H7 (cell line): ENCODE results near the gene CYSLTR2. TPM values are rescaled to one million over a fixed set of nuclear protein-coding genes. Genes with fewer than 3 reads are reported as not detected.
"Not testable (repeated sequence)": the region's sequence is repeated elsewhere in the genome, so short reads cannot be mapped to it uniquely, and the experiment has no call there.

Source experiments
- DNase-seq: peaks from one replicate; pipeline ENCODE4 v3.0.0; 2012
- H3K27me3 ChIP-seq: 2 replicates; pipeline ENCODE4 v1.6.0; 2011; ENCODE audit warnings: mild to moderate bottlenecking, low read length; ENCODE audit not compliant: control insufficient read depth, insufficient read depth
- H3K36me3 ChIP-seq: replicated peaks from 2 replicates; pipeline ENCODE4 v1.5.1; 2011; ENCODE audit warnings: low read length; ENCODE audit not compliant: control insufficient read depth, insufficient read depth
- H3K4me3 ChIP-seq: 2 replicates; pipeline ENCODE4 v1.5.1; 2011; ENCODE audit warnings: low read depth, mild to moderate bottlenecking, control low read depth, low read length, moderate library complexity; ENCODE audit not compliant: insufficient read depth
- total RNA-seq: library from RNA; depleted of rRNA; stranded (reverse); fragments of >200 nt; shearing (Covaris generic); gene quantifications from 2 replicates; pipeline ENCODE4 v1.2.3, GENCODE V29; 2014

CYSLTR2 gene
- total RNA-seq, 1 experiment from 2014 or later = not detected

DNA sequence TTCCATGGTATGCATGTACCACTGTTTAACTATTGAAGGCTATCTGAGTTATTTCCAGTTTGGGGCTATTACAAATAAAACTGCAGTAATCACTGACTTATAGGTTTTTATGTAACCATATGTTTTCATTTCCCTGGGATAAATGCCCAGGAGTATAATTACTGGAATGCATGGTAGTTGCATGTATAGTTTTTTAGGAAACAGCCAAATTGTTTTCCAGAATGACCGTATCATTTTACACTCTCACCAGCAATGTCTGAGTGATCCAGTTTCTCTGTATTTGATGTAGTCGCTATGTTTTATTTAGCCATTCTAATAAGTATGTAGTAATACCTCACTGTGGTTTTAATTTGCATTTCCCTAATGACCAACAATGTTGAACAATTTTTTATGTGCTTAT lies 42.0 kb downstream of the CYSLTR2 start:
- H3K36me3 ChIP-seq = no peaks in the 10 kb centered on the region
- H3K4me3 ChIP-seq = no peak overlapping the region
- no peaks in the 10 kb centered on the region for H3K27me3 ChIP-seq
- no peak for DNase-seq

DNA sequence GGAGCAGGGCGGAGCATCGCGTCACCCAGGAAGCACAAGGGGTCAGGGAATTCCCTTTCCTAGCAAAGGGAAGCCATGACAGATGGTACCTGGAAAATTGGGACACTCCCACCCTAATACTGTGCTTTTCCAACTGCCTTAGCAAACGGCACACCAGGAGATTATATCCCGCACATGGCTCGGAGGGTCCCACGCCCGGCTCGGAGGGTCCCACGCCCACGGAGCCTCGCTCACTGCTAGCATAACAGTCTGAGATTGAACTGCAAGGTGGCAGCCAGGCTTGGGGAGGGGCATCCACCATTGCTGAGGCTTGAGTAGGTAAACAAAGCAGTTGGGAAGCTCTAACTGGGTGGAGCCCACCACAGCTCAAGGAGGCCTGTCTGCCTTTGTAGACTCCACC lies 42.9 kb downstream of the CYSLTR2 start:
- H3K27me3 ChIP-seq, DNase-seq, H3K4me3 ChIP-seq, H3K36me3 ChIP-seq: not testable (repeated sequence)

DNA sequence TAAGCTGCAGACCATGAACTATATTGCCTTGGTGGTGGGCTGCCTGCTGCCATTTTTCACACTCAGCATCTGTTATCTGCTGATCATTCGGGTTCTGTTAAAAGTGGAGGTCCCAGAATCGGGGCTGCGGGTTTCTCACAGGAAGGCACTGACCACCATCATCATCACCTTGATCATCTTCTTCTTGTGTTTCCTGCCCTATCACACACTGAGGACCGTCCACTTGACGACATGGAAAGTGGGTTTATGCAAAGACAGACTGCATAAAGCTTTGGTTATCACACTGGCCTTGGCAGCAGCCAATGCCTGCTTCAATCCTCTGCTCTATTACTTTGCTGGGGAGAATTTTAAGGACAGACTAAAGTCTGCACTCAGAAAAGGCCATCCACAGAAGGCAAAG lies 53.7 kb downstream of the CYSLTR2 start:
- H3K4me3 ChIP-seq = no peak overlapping the region
- DNase-seq = no peak
- no peaks in the 10 kb centered on the region for H3K36me3 ChIP-seq
- no peaks in the 10 kb centered on the region for H3K27me3 ChIP-seq

DNA sequence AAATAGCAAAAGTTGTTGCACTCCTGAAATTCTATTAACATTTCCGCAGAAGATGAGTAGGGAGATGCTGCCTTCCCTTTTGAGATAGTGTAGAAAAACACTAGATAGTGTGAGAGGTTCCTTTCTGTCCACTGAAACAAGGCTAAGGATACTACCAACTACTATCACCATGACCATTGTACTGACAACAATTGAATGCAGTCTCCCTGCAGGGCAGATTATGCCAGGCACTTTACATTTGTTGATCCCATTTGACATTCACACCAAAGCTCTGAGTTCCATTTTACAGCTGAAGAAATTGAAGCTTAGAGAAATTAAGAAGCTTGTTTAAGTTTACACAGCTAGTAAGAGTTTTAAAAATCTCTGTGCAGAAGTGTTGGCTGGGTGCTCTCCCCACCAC lies 55.0 kb downstream of the CYSLTR2 start:
- no peak for DNase-seq
- Histone ChIP-seq H3K27me3 (no peaks in the 10 kb centered on the region), H3K4me3 (no peak overlapping the region), H3K36me3 (no peaks in the 10 kb centered on the region)

DNA sequence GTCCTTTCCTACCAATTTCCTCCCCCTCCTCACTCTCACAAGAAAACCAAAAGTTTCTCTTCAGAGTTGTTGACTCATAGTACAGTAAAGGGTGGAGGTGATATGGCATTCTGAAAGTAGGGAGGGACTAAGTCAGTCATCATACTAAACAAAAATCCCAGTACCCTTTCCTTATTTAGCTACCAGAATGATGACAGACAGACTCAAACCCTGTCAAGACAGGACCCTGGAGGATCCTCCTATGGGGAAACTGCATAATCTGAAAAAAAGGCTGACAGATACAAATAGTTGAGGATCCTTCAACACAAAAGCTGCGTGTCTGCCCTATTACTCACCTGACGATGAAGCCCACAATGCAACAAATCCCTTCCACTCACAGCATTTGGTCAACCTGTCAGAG lies 55.5 kb downstream of the CYSLTR2 start:
- DNase-seq = no peak
- Histone ChIP-seq H3K36me3 (no peaks in the 10 kb centered on the region), H3K27me3 (no peaks in the 10 kb centered on the region), H3K4me3 (no peak overlapping the region)

DNA sequence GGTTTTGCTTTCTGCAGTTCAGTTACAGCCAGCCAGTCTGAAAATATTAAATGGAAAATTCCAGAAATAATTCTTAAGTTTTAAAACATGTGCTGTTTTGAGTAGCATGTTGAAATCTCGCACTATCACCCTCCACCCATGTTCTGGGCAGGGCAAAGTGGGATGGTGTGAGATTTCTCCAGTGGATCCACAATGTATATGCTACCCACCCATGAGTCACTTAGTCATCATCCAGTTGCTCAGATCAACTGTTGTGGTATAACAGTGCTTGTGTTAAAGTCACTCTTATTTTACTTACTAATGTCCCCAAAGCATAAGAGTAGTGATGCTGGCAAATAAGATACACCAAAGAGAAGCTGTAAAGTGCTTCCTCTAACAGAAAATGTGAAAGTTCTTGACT lies 56.4 kb downstream of the CYSLTR2 start:
- no peak for DNase-seq
- no peaks in the 10 kb centered on the region for H3K36me3 ChIP-seq
- no peaks in the 10 kb centered on the region for H3K27me3 ChIP-seq
- no peak overlapping the region for H3K4me3 ChIP-seq

DNA sequence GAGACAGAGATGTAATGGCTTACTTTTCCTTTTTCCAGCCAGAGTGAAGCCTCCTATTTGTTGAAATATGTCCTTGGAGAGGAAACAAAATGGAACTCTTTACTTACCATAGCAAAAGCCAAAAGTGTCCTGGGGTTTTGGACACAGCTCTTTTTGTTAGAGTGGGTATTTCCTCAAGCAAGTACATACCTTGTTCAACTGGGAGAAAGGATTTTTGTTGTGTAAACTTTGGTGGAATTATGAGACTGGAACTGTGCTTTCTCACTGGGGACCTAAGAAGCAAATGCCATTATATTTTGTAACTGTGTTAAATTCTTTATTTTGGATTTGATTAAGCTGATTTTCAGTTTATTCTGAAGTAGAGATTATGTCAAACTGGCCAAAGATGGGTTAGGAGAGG lies 58.4 kb downstream of the CYSLTR2 start:
- H3K27me3 ChIP-seq = no peaks in the 10 kb centered on the region
- H3K36me3 ChIP-seq = no peaks in the 10 kb centered on the region
- H3K4me3 ChIP-seq = no peak overlapping the region
- no peak for DNase-seq

DNA sequence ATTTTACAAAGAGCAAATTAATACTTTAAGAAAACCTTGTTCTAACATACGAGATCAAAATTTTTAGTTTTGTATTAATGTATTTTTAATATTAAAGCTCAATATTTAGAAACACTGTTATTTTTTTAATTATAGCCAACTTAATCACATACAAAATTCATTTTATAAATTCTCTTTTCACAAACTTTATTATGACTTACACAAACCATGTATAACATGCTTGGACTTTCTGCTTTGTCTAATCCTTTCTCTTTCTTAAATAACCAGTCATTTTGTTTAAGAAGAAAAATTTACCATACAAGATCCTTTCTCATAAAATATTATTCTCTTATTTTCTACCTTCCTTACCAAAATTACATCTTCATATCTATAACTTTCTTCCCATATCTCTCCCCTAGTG lies 62.2 kb downstream of the CYSLTR2 start:
- Histone ChIP-seq H3K4me3 (no peak overlapping the region), H3K27me3 (no peaks in the 10 kb centered on the region), H3K36me3 (no peaks in the 10 kb centered on the region; the same call in 1 of the 2 replicates)
- DNase-seq = no peak

DNA sequence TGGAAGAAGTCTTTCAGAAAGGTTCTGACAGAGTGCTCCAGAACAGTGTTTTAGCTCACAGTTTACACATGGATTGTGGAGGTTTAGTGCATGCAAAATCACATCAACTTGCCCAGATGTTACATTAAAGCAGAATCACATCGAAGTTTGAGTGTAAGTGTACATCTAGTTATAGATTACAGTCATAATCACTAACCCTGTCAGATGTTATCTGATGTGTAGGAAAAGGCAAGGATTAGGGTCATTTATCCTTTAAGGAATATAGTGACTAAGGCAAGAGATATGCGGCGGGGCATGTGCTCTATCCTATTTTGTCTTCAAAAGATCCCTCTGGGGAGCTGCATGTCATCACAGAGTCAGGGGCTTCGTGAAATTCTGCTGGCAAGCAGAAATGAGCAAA lies 66.9 kb downstream of the CYSLTR2 start:
- Histone ChIP-seq H3K4me3 (no peak overlapping the region), H3K36me3 (no peaks in the 10 kb centered on the region; the same call in 1 of the 2 replicates), H3K27me3 (no peaks in the 10 kb centered on the region)
- DNase-seq = no peak

DNA sequence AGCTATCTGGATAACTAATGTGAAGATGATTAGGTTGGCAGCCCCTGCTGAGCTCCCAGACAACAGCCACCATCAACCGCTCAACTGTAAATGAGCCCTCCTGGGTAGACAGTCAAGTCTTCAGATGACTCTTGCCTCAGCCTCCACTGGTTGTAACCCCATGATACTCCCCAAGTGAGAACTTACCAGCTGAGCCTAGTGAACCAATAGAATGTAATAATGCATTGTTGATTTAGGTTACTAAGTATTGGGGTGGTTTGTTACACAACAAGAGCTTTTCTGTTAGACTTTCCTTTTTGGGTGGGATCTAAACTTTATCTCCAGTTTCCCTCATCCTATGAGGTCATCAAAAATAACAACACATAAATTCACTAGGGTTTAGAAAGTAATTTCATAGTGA lies 69.4 kb downstream of the CYSLTR2 start:
- Histone ChIP-seq H3K27me3 (no peaks in the 10 kb centered on the region), H3K36me3 (no peaks in the 10 kb centered on the region; the same call in 1 of the 2 replicates), H3K4me3 (no peak overlapping the region)
- DNase-seq = no peak

DNA sequence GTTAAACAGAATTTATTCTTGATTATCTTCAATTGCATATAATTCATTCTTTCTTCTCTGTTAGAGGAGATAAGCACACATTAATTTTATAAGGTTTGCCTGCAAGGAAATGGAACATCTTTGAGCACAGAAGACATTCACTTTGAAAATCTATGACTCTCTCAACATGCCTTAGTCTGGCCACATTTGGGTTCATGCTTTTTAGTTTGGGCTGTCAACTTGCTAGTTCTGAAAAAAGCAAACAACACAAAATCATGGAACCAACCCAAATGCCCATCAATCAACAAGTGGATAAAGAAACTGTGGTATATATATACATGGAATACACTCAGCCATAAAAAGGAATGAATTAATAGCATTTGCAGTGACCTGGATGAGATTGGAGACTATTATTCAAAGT lies 71.5 kb downstream of the CYSLTR2 start:
- no peak for DNase-seq
- H3K4me3 ChIP-seq = no peak overlapping the region
- H3K36me3 ChIP-seq = no peaks in the 10 kb centered on the region
- no peaks in the 10 kb centered on the region; the same call in 1 of the 2 replicates for H3K27me3 ChIP-seq

DNA sequence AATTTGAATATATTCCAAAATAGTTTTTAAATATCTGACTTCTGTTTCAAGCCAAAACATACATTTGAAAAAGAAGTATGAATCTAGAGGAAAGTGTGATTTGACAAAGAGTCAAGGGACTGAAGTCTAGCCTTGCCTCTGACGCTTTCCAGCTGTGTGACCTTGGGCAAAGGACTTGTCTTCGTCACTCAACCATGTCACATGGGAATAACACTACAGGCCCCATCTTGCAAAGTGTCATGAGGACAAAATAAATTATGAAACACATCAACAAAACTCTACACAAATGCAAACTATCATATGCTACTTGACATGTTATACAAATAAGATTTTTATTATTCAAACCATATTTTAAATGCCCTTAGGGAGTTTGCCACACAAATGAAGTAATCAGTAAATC lies 73.0 kb downstream of the CYSLTR2 start:
- Histone ChIP-seq H3K4me3 (no peak overlapping the region), H3K27me3 (no peaks in the 10 kb centered on the region; the same call in 1 of the 2 replicates), H3K36me3 (no peaks in the 10 kb centered on the region)
- DNase-seq = no peak

DNA sequence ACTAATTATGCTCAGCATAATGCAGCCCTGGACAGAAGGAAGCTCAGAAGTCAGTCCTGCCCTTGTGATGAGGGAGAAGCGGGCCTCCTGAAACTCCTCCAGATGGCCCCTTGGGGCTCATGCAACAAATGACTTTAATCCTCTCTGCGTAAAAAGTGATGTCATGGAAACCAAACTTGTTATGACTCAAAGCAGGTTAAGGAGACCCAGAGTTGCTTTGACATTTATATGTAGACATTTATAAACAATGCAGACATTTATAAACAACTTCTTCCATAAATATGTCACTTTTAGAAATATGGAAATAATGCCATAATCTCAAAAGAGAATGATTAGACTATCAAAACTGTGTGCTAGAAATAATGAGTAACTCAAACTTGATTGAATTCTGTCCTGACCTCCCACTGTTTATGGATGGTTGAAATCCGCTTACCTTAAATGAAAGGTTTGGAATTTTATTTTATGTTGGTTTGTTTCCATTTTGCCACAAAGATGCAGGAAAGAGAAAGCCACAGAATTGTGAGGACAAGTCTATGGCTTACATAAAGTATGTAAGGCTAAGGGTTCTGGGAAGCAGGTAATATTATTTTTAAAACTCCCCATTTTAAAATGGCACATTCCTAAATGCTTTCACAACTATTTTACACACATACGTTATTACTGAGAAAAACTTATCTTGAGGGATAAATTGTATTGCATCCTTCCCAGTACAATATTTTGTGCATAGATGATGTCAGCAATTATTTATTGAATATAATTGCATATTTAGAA lies 73.7 kb downstream of the CYSLTR2 start:
- no peaks in the 10 kb centered on the region for H3K36me3 ChIP-seq
- no peak for DNase-seq

DNA sequence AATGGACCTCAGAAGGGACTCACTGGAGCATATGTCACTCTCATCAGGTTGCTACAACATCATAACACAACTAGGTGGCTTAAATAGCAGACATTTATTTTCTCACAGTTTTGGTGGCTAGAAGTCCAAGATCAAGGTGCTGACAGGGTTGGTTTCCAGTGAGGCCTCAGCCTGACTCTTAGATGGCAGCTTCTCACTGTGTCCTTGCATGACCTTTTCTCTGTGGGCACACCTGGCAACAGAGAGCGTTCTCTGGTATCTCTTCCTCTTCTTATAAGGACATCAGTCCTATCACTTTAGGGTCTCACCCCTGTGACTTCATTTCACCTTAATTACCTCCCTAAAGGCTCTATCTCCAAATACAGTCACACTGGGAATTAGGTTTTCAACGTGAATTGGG lies 74.5 kb downstream of the CYSLTR2 start:
- Histone ChIP-seq H3K36me3 (no peaks in the 10 kb centered on the region), H3K27me3 (no peaks in the 10 kb centered on the region; the same call in 1 of the 2 replicates)
- DNase-seq = no peak

More for the DNA sequence above, 73.7 kb downstream of the CYSLTR2 start:
- Histone ChIP-seq H3K4me3 (no peak overlapping the region), H3K27me3 (no peaks in the 10 kb centered on the region; the same call in 1 of the 2 replicates)

DNA sequence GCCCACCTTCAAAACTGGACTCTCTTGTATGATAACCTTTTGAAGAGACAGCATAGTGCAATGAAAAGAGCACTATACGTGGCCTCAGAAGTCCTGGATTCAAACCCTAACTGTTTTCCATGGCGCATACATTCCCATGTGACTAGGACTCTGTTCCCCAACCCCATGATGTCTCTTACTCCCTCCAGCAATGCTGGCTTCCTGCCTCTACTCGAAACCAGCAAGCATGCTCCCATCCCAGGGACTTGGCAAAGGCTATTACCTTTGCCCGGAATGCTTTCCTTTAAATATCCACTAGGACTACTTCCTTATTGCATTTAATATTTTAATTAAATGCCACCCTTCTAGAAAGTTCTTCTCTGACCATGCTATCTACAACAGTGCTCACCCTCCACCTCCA lies 75.1 kb downstream of the CYSLTR2 start:
- no peak for DNase-seq
- no peaks in the 10 kb centered on the region for H3K36me3 ChIP-seq
- no peaks in the 10 kb centered on the region; the same call in 1 of the 2 replicates for H3K27me3 ChIP-seq
- no peak overlapping the region for H3K4me3 ChIP-seq

More for the DNA sequence above, 74.5 kb downstream of the CYSLTR2 start:
- no peak overlapping the region for H3K4me3 ChIP-seq
